ENCODE measurements around the gene PTPN23. TPM values are rescaled to one million over a fixed set of nuclear protein-coding genes. Genes with fewer than 3 reads are reported as not detected.

PTPN23 gene
- total RNA-seq, 1 experiment from 2014 or later, result 53.5 TPM

DNA sequence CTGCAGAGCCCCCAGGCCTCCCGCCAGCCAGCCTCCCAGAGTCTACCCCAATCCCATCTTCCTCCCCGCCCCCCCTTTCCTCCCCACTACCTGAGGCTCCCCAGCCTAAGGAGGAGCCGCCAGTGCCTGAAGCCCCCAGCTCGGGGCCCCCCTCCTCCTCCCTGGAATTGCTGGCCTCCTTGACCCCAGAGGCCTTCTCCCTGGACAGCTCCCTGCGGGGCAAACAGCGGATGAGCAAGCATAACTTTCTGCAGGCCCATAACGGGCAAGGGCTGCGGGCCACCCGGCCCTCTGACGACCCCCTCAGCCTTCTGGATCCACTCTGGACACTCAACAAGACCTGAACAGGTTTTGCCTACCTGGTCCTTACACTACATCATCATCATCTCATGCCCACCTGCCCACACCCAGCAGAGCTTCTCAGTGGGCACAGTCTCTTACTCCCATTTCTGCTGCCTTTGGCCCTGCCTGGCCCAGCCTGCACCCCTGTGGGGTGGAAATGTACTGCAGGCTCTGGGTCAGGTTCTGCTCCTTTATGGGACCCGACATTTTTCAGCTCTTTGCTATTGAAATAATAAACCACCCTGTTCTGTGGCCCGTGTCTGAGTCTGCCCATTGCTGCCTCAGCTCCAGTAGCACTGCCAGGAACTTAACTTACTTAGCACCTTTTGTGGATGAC, 32.2 kb downstream of the PTPN23 start (continued):
- TF ChIP-seq, protein P1, sequence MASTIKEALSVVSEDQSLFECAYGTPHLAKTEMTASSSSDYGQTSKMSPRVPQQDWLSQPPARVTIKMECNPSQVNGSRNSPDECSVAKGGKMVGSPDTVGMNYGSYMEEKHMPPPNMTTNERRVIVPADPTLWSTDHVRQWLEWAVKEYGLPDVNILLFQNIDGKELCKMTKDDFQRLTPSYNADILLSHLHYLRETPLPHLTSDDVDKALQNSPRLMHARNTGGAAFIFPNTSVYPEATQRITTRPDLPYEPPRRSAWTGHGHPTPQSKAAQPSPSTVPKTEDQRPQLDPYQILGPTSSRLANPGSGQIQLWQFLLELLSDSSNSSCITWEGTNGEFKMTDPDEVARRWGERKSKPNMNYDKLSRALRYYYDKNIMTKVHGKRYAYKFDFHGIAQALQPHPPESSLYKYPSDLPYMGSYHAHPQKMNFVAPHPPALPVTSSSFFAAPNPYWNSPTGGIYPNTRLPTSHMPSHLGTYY (CRISPR knock-in tag; IDR thresholded peaks at IDR 0.05), result no peak
- TF ChIP-seq PRRX2 (CRISPR knock-in tag; IDR thresholded peaks at IDR 0.05) (no peak), ZNF423 (CRISPR knock-in tag; IDR thresholded peaks at IDR 0.05) (no peak), ZNF232 (CRISPR knock-in tag; IDR thresholded peaks at IDR 0.05) (no peak), MXD4 (CRISPR knock-in tag; IDR thresholded peaks at IDR 0.05; ENCODE audit: borderline replicate concordance) (no peak)
- TF ChIP-seq, protein P2, sequence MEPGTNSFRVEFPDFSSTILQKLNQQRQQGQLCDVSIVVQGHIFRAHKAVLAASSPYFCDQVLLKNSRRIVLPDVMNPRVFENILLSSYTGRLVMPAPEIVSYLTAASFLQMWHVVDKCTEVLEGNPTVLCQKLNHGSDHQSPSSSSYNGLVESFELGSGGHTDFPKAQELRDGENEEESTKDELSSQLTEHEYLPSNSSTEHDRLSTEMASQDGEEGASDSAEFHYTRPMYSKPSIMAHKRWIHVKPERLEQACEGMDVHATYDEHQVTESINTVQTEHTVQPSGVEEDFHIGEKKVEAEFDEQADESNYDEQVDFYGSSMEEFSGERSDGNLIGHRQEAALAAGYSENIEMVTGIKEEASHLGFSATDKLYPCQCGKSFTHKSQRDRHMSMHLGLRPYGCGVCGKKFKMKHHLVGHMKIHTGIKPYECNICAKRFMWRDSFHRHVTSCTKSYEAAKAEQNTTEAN (CRISPR knock-in tag; IDR thresholded peaks at IDR 0.05), result no peak
- TF ChIP-seq, protein P3, sequence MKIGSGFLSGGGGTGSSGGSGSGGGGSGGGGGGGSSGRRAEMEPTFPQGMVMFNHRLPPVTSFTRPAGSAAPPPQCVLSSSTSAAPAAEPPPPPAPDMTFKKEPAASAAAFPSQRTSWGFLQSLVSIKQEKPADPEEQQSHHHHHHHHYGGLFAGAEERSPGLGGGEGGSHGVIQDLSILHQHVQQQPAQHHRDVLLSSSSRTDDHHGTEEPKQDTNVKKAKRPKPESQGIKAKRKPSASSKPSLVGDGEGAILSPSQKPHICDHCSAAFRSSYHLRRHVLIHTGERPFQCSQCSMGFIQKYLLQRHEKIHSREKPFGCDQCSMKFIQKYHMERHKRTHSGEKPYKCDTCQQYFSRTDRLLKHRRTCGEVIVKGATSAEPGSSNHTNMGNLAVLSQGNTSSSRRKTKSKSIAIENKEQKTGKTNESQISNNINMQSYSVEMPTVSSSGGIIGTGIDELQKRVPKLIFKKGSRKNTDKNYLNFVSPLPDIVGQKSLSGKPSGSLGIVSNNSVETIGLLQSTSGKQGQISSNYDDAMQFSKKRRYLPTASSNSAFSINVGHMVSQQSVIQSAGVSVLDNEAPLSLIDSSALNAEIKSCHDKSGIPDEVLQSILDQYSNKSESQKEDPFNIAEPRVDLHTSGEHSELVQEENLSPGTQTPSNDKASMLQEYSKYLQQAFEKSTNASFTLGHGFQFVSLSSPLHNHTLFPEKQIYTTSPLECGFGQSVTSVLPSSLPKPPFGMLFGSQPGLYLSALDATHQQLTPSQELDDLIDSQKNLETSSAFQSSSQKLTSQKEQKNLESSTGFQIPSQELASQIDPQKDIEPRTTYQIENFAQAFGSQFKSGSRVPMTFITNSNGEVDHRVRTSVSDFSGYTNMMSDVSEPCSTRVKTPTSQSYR (CRISPR knock-in tag; IDR thresholded peaks at IDR 0.05), result no peak
- TF ChIP-seq, protein P4, sequence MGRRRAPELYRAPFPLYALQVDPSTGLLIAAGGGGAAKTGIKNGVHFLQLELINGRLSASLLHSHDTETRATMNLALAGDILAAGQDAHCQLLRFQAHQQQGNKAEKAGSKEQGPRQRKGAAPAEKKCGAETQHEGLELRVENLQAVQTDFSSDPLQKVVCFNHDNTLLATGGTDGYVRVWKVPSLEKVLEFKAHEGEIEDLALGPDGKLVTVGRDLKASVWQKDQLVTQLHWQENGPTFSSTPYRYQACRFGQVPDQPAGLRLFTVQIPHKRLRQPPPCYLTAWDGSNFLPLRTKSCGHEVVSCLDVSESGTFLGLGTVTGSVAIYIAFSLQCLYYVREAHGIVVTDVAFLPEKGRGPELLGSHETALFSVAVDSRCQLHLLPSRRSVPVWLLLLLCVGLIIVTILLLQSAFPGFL (CRISPR knock-in tag; IDR thresholded peaks at IDR 0.05; ENCODE audit: borderline replicate concordance), result no peak
- TF ChIP-seq, protein P5, sequence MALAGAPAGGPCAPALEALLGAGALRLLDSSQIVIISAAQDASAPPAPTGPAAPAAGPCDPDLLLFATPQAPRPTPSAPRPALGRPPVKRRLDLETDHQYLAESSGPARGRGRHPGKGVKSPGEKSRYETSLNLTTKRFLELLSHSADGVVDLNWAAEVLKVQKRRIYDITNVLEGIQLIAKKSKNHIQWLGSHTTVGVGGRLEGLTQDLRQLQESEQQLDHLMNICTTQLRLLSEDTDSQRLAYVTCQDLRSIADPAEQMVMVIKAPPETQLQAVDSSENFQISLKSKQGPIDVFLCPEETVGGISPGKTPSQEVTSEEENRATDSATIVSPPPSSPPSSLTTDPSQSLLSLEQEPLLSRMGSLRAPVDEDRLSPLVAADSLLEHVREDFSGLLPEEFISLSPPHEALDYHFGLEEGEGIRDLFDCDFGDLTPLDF (CRISPR knock-in tag; IDR thresholded peaks at IDR 0.05), result no peak

DNA sequence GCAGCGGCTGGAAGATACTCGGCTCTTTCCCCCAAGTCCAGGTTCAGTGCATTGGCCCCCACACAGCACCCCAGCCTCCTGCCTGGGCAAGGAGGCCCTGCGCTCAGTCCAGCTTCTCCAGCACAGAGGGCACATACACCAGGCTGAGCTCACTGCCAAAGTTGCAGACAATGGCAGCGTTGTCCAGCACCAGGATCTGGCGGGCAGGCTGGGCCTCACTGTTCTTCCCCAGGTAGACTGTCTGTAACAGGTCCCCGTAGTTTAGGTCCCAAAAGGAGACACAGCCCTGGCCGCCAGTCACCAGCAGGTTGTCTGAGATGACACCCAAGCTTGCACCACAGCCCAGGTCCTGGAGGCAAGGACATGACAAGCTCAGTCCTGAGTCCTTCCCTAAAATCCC, 32.9 kb downstream of the PTPN23 start:
- Mint-ChIP-seq H3K36me3 (peaks cover 40% of the 10 kb centered on the region), H3K27me3 (ENCODE audit: low read depth) (no peaks in the 10 kb centered on the region), H3K9me3 (0 out of 2 replicates have a peak, but pooled peaks cover 4% of the 10 kb centered on the region), H3K27ac (no peak overlapping the region), H3K4me1 (peaks cover 4% of the 10 kb centered on the region), H3K4me3 (no peak overlapping the region)
- POLR2A ChIA-PET, result no interaction called here
- CTCF ChIA-PET, result interaction anchor here (1.0 to 5.6 kb wide), 2 partner anchors 8 to 9 kb away, joined by 3 to 49 read pairs; no protein-coding TSS in a partner anchor
- no peak for DNase-seq (ENCODE audit: low spot score)
- no peak for ATAC-seq
- TF ChIP-seq ZNF138 (CRISPR knock-in tag; conservative IDR thresholded peaks at IDR 0.05), result no peak
- no peak for TF ChIP-seq NFE2L1 (CRISPR knock-in tag; IDR thresholded peaks at IDR 0.05)
- TF ChIP-seq, protein P4 (CRISPR knock-in tag; IDR thresholded peaks at IDR 0.05; ENCODE audit: borderline replicate concordance), result no peak
- TF ChIP-seq GABPB1 (CRISPR knock-in tag; IDR thresholded peaks at IDR 0.05), result no peak
- TF ChIP-seq, protein P6, sequence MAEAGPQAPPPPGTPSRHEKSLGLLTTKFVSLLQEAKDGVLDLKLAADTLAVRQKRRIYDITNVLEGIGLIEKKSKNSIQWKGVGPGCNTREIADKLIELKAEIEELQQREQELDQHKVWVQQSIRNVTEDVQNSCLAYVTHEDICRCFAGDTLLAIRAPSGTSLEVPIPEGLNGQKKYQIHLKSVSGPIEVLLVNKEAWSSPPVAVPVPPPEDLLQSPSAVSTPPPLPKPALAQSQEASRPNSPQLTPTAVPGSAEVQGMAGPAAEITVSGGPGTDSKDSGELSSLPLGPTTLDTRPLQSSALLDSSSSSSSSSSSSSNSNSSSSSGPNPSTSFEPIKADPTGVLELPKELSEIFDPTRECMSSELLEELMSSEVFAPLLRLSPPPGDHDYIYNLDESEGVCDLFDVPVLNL (CRISPR knock-in tag; IDR thresholded peaks at IDR 0.05; ENCODE audit: borderline replicate concordance, low read depth), result no peak
- no peak for TF ChIP-seq NR3C1 (CRISPR knock-in tag; conservative IDR thresholded peaks at IDR 0.05; ENCODE audit: low read depth)
- TF ChIP-seq, protein P7, sequence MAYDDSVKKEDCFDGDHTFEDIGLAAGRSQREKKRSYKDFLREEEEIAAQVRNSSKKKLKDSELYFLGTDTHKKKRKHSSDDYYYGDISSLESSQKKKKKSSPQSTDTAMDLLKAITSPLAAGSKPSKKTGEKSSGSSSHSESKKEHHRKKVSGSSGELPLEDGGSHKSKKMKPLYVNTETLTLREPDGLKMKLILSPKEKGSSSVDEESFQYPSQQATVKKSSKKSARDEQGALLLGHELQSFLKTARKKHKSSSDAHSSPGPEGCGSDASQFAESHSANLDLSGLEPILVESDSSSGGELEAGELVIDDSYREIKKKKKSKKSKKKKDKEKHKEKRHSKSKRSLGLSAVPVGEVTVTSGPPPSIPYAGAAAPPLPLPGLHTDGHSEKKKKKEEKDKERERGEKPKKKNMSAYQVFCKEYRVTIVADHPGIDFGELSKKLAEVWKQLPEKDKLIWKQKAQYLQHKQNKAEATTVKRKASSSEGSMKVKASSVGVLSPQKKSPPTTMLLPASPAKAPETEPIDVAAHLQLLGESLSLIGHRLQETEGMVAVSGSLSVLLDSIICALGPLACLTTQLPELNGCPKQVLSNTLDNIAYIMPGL (CRISPR knock-in tag; IDR thresholded peaks at IDR 0.05), result no peak
- TF ChIP-seq, protein P8, sequence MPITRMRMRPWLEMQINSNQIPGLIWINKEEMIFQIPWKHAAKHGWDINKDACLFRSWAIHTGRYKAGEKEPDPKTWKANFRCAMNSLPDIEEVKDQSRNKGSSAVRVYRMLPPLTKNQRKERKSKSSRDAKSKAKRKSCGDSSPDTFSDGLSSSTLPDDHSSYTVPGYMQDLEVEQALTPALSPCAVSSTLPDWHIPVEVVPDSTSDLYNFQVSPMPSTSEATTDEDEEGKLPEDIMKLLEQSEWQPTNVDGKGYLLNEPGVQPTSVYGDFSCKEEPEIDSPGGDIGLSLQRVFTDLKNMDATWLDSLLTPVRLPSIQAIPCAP (CRISPR knock-in tag; IDR thresholded peaks at IDR 0.05), result no peak
- no peak for TF ChIP-seq OVOL2 (CRISPR knock-in tag; IDR thresholded peaks at IDR 0.05; ENCODE audit: borderline replicate concordance)
- TF ChIP-seq FOXP1 (CRISPR knock-in tag; IDR thresholded peaks at IDR 0.05; ENCODE audit: borderline replicate concordance), result no peak
- TF ChIP-seq, protein P9, sequence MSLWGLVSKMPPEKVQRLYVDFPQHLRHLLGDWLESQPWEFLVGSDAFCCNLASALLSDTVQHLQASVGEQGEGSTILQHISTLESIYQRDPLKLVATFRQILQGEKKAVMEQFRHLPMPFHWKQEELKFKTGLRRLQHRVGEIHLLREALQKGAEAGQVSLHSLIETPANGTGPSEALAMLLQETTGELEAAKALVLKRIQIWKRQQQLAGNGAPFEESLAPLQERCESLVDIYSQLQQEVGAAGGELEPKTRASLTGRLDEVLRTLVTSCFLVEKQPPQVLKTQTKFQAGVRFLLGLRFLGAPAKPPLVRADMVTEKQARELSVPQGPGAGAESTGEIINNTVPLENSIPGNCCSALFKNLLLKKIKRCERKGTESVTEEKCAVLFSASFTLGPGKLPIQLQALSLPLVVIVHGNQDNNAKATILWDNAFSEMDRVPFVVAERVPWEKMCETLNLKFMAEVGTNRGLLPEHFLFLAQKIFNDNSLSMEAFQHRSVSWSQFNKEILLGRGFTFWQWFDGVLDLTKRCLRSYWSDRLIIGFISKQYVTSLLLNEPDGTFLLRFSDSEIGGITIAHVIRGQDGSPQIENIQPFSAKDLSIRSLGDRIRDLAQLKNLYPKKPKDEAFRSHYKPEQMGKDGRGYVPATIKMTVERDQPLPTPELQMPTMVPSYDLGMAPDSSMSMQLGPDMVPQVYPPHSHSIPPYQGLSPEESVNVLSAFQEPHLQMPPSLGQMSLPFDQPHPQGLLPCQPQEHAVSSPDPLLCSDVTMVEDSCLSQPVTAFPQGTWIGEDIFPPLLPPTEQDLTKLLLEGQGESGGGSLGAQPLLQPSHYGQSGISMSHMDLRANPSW (CRISPR knock-in tag; conservative IDR thresholded peaks at IDR 0.05; ENCODE audit: low read depth), result no peak

Data from WTC11 (cell line).